Measurements from ENCODE around the gene SETBP1.
A peak's percentile ranks its signal among the peaks of the same experiment; 100 is the strongest.

Gene SETBP1

DNA sequence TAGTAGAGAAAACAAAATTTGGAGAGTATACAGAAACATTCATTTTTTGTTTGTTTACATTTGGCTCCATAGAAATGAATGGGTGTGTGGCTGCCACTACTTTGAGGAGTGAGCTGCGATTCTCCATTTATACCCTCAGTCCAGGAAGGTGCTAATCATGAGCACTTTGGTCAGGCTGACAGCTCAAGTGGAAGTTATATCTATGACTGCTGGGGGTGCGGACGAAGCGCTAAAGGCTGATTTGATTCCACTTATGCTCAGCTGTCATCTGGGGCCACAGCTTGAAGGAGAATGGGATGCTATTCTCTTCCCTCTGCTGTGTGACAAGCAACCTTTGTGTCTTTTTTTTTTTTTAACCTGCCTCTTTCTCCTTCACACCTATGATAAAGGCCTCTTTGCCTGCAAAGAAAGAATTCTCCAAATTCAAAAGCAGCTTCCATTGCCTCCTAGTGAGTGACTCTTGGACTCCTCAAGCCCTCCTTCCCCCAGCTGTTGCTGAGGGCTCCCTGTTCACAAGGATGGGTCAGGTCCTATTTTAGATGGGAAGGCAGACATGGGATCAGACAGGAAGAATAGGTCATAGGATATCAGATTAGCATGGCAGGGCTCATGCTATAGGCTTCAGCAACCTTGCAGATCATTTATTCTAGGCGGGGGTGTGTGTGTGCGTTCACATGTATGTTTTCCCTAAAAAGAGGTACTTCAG is 201.6 kb downstream of the SETBP1 start:
- DNase-seq = no peak

DNA sequence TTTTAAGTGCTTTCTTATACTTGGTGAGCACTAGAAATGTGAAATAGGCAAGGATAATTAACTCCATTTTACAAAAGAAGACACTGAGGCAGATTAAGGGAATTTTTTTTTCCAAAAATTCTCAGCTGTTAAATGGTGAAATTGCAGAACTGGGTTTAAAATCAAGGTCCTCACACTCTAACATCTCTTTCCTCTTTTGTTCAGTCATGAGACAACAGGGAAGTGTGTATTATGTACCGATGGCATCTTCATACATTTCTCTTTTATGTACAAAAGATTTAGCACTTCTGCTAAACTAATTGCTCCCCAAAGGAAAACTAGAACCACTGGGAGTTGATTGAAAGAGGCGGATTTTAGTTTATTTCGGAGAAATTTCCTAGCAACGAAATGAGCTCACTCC is 203.0 kb downstream of the SETBP1 start:
- no peak for DNase-seq

GRCh38 chr18:44884431-44884830 is 203.7 kb downstream of the SETBP1 start:
- DNase-seq = peak; percentile 59

GRCh38 chr18:44885507-44885906 is 204.8 kb downstream of the SETBP1 start:
- no peak for DNase-seq

- DNase-seq = no peak
These were observed 206.5 kb downstream of the SETBP1 start for GRCh38 chr18:44887227-44887631.

- DNase-seq = no peak
These were observed 208.4 kb downstream of the SETBP1 start for GRCh38 chr18:44889111-44889510.

- DNase-seq = no peak
These were observed 212.5 kb downstream of the SETBP1 start for GRCh38 chr18:44893045-44893706.

DNA sequence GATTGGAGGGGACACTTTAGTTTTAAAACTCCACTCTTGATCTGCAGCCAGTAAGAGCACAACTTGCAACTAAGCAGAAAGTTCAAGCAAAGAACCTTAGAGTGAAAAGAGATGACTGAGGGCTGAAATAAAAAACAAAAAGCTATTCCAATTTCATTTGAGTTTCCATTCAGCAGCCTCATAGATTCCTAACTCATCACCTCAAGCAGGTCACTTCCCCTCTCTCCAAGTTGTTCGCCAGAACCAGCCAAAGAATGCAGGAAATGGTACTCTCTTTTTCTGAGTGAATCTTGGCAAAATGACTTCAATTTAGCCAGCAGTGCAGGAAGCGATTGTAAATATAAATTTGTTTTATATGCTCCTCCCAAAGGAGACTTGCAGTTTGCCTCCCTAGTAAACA is 213.3 kb downstream of the SETBP1 start:
- DNase-seq = no peak

DNA sequence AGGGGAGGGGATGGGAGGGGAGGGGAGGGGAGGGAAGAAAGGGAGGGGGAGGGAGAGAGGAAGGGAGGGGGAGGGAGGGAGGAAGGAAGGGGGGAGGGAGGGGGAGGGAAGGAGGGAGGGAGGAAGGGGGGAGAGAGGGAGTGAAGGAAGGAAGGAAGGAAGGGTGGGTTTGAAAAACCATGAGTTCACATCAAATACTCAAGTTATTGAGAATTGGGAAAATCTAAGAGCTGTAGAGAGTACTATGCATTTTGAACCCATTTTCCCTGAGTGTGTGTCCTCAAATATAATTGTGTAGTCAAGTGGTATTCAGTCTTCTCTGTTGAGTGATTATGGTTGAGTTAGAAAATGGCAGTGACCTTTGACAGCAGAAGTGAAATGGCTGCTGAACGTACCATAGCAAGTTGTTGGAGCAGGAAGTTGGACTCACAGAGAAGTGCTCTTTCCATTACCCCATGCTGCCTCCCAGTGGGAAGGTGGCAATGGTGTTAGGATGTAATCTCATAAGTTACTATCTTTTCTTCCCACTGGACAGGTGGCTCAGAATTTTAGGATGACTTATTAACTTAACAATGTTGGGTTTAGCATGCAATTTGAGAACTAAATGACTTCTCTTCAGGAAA is 214.6 kb downstream of the SETBP1 start:
- peak; percentile 35 for DNase-seq

DNA sequence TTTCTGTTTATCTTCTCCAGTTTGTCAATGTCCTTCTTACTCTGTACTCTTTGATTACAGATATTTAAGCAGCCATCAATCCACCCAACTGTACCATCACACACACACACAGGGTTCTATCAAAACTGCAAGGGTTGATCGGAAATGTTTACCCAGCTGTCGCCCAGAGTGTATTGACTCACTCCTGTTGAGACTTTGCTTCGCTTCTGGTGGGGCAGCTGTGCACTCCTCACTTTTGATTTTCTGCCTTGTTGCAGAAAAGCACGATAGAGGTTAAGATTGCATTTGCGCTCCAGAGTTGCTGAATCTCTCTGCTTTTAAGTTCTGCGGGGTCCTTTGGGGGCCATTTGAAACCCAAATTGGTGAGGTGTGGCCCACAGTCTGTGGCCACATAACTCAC is 216.2 kb downstream of the SETBP1 start:
- DNase-seq = peak; percentile 59

GRCh38 chr18:44897411-44897810 is 216.7 kb downstream of the SETBP1 start:
- DNase-seq = peak; percentile 74

DNA sequence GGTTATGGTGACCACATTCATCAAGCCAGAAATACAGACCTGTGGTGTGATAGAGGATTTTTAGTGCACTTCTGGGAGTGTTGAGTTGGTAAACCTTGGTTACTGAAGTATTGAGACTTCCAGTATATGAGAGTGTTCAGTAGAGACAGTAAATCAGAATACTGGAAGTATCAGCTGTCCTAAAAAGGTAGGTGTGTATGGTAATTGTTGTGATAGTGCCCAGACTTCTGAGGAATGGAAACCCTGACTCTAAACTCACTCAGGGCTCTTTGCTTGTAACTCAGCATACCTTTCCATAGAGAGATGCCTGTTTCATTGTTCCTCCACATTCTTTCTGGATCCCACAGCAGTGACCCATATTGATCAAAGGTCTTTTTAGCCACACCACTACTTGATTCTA is 217.1 kb downstream of the SETBP1 start:
- DNase-seq = no peak

DNA sequence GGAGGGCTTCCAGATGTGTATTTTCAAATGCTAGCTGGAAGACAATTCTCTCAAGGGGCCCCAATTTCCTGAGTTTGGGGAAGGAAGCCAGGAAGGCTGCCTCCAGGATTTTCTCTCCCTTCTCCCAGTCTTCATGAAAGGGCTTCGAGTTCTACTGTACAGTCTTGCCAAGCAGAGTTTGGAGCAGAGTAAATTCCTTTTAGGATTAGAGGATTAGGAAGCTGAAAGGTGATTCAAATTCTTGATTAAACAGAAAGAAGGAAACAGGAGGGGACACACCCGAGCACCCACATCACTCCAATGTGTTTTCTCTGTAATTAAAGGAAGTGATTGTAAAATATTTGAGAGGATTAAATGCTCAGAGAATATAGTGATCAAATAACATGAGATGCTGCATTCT is 217.8 kb downstream of the SETBP1 start:
- DNase-seq = no peak

DNA sequence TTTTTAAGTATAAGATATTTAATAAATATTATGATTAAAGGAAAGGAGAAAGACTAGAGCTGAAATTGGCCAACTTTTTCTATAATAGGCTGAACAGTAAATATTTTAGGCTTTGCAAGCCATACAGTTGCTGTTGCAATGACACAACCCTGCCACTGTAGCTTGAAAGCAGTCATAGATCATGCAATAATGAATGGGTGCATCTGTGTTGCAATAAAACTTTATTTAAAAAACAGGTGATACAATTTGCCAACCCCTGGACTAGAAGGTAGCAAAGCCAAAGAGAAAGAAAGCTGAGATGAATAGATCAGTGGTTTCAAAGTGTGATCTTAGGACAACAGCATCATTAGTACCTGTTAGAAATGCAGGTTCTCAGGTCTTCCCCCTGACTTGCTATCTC is 219.1 kb downstream of the SETBP1 start:
- DNase-seq = no peak

DNA sequence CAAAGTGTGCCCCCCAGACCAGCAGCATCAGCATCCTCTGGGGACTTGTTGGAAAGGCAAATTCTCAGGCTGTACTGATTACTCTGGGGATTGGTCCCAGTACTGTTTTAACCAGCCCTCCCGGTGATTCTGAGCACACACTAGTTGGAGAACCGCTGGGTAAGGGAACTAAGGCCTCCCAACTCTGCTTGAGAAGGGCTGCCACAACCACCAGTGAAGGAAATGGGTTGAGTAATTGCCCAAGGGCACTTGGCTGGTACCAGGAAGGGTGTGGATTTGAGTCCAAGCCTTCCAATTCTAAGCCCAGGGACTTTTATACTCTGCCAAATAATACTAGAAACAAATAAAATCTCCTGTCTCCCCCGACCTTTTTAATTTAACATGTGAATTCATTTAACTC is 219.9 kb downstream of the SETBP1 start:
- no peak for DNase-seq

DNA sequence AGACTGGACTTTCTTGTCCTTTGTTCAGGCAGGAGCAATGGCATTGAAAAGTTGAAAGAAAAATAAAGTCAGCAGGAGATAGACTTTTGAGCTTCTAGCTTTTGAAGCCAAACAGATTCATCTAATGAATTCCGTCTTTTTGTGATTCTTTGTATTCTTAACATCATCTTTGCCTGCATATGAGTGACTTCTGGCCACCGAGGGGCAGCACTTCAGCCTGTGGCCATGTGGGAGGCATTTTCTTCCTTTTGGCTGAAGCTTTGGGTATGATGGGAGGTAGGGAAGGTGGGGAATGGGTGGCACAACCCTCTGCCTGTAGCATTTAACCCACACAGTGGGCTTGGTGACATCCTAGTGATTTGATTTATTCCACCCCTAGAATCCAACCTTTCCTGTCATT is 220.6 kb downstream of the SETBP1 start:
- DNase-seq = no peak

- no peak for DNase-seq
These were observed 222.6 kb downstream of the SETBP1 start for GRCh38 chr18:44903327-44903726.

- no peak for DNase-seq
These were observed 224.1 kb downstream of the SETBP1 start for GRCh38 chr18:44904768-44905167.

- no peak for DNase-seq
These were observed 228.6 kb downstream of the SETBP1 start for GRCh38 chr18:44909191-44909719.

DNA sequence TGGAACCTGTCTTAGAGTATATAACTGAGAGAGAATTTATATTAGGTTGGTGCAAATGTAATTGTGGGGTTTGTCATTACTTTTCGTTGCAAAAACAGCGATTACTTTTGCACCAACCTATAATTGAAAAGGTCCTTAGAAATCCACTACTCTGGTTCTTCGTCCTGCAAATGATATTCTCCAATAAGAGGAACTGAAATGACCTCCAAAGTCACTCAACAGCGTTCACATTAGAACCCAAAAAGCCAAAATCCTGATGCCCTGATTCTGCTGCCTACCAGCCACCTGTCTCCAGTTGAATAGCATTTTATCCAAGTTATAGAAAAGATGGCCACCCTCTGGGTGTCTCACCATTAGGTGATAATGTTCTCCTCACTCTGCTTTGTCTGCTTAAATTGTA is 230.6 kb downstream of the SETBP1 start:
- DNase-seq = no peak

- no peak for DNase-seq
These were observed 231.1 kb downstream of the SETBP1 start for GRCh38 chr18:44911773-44912172.

- no peak for DNase-seq
These were observed 232.2 kb downstream of the SETBP1 start for GRCh38 chr18:44912740-44913478.

DNA sequence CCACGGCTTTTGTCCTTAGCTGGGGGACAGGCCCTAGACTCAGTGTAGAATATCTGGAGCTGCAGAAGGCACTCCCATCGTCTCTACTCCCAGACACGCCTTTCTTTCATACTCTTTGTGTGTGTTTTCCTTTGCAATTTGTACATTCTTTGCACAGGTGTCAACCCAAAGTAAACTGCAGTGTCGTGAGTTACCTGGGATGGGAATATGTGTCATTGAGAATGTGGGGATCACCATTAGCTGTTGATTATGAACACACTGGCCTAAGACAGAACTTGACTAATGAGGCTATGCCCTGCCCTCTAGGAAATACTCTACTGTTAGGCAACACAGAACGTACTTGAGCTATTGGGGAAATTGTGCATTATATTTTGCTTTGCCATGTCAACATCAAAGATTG is 233.3 kb downstream of the SETBP1 start:
- no peak for DNase-seq

Measured in NCI-H1694 treated with DMSO at 0.1 percent for 48 hours (cell line).